HG02870 (cell line): ENCODE results near the gene BMP8A.
"Not testable (repeated sequence)": the region's sequence is repeated elsewhere in the genome, so short reads cannot be mapped to it uniquely, and the experiment has no call there.

Source experiments
- ATAC-seq: cut with Tn5 transposase; IDR thresholded peaks from one replicate; pipeline ENCODE4 v1.9.1; 2021; ENCODE audit warnings: mild to moderate bottlenecking, moderate library complexity; ENCODE audit not compliant: unreplicated experiment

BMP8A gene

DNA sequence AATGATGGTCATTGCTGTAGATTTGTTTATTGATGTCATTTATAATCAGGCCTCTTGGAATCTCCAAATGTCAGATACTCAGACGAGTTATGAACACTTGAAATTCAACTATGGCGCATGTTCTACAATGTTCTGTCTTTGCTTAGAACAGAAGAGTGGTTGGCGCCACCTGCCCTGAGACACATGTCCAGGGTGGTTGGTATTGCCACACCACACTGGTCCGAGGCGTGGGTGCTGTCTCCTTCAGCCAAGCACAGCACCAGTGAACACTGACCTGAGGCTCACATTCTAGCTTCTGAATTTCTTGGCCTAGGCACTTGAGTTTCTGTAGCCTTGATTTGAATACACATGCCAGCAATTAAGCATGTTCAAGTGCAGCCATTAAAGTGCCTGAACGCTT, 10.1 kb upstream of the BMP8A start:
- ATAC-seq, result no peak

DNA sequence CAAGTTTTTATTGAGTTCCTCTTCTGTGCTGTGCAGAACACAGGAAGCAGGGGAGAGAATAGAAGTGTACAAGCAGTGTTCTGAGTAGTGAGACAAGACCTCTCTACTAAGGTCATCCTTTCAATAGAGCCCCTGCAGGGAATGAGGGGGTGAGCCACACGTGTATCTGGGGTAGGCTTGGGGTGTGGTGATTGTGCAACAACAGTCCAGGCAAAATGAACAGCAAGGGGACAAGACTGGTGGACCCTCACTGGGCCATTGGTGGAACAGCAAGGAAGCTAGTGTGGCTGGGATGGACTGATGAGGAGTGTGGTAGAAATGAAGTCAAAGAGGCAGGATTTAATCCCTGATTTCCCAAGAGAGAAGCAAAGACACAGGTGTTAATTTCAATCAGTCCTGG, 8.2 kb upstream of the BMP8A start:
- no peak for ATAC-seq

DNA sequence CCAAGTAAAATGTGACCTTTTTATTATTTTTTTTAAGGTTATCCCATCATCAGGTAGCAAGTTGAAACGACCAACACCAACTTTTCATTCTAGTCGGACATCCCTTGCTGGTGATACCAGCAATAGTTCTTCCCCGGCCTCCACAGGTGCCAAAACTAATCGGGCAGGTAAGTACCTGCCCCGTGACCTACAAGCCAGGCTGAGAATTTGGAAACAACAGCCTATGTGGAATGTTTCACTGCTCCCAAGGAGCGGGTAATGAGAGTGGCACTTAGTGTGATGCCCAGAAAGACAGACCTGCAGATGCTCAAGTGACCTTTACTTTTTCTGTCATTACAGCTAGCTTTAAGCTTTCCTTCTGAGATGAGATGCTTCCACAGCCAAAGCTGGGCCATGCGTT, 6.9 kb upstream of the BMP8A start:
- no peak for ATAC-seq

DNA sequence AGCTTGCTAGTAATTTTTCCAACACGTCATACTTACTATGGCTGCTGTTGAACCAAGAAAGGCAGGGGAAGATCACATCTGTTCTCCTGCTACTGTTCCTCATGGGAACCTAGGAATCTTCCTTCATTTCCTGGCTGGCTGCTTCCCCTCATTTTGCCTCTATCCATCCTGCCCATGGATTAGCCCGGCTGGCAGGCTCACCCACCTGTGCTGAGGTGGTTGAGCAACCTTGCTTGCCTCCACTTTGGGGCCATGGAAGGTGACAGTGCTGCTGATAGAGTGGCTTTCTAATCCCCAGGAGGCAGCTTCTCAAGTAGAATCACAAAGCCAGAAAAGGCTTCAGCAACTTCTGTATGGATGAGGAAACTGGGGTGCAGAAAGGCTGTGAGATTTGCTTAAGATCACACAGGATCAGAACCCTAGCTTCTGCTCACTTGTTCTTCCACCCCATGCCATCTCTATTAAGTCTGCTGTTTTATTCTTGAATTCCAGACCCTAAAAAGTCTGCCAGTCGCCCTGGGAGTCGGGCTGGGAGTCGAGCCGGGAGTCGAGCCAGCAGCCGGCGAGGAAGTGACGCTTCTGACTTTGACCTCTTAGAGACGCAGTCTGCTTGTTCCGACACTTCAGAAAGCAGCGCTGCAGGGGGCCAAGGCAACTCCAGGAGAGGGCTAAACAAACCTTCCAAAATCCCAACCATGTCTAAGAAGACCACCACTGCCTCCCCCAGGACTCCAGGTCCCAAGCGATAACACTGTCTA, 6.2 kb upstream of the BMP8A start:
- no peak for ATAC-seq

DNA sequence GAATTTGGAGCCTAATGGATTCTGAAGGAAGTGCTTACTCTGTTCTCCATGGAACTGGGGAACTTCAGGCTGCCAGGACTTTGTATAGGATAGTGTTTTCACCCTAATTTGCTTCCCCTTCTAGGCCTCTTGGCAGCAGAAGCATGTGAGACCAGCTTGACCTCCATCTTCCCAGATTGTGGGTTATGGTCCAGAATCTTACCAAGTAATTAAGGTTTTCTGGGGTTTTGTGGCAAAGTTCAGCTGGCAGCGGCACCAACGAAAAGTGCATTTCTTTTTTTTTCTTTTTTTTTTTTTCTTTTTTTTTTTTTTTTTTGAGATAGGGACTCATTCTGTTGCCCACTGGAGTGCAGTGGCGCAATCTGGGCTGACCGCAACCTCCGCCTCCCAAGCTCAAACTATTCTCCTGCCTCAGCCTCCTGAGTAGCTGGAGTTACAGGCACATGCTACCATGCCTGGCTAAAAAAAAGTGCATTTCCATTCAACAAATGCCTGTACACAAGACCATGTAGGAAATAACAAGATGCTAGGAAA, 3.4 kb upstream of the BMP8A start:
- ATAC-seq, result no peak

DNA sequence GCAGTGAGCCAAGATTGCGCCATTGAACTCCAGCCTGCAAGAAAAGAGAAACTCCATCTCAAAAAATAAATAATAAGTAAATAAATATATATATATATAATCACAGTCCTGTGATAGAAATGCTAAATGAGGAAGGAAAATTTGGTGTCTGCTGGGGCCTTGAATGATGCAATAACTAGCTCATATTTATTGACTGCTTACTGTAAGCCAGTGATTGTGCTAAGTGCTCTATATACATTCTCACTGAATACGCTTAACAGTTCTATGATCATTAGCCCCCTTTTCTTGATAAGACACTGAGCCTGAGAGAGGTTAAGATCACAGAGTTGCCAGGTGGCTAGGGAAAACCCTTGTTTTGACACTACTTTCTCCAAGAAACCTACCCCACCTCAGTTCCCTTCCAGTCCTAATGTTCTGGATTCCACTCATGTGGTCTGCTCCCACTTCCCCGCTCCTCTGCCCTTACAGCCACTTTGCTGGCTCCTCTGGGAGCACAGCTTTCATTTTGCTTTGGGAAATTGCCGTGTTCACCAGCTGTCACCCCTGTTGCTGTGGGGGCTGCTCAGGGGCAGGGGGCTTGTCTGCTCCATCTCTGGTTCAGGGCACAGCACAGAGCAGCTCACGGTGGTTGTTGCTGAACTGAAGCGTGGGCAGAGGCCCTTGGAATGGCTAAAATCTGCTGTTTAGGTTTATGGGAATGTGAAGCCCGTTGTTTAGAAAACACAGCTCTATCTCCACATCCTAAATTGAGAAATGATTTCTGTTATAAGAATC, 2.5 kb upstream of the BMP8A start:
- no peak for ATAC-seq

DNA sequence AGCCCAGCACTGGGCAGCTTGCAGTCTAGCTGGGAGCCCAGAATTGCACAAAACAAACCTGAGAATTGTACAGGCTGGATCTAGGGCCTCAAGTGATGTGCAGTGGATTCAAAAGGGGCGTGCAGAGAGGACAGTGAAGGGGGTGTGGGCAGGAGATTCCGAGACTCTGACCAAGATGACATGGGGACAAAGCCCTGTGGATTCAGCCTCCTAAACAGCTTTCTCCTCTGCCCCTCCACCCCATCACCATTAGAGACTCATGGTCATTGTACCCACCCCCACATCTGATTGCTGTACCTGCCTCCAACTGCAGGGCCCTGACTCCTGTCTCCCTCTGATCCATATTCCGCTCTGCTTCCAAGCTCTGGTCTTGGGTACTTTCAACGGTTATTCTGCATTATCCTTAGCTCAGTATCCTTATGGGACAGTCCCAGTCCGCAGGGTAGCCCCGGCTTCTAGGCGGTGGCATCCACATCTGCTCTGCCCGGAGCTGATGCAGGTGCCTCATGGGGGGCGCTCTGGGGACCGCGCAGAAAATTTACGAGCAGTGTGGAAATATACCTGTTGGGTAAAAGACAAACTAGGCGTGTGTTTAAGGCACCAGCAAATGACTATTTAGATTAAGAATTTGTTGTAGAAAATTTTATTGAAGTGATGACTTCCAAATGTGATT, 1.7 kb upstream of the BMP8A start:
- ATAC-seq, result no peak

DNA sequence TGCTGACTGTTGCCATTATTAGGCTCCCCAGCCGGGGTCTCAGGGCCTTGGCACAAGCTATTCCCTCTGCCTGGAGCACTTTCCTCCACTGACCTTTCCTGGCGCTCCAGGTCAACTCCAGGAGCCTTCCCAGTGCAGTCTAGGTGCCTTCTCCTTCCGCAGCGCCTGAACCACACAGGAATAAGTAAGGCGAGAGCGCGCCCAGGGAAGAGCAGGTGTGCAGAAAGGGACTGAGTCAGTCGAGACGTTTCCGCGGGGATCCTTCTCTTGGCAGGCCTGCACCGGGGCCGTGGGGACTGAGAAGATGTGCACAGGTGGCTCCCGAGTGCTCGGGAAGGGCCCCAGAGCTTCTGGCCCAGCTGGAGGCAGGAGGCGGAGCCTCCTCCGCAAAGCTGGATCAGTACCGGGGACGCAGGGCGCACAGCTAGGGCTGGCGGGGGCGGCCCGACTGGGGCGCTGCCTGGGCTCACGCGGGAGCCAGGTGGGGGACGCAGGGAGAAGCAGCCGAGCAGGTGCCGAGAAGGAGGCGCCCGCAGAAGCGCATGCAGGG, 765 bp upstream of the BMP8A start:
- peak; percentile 29 for ATAC-seq

DNA sequence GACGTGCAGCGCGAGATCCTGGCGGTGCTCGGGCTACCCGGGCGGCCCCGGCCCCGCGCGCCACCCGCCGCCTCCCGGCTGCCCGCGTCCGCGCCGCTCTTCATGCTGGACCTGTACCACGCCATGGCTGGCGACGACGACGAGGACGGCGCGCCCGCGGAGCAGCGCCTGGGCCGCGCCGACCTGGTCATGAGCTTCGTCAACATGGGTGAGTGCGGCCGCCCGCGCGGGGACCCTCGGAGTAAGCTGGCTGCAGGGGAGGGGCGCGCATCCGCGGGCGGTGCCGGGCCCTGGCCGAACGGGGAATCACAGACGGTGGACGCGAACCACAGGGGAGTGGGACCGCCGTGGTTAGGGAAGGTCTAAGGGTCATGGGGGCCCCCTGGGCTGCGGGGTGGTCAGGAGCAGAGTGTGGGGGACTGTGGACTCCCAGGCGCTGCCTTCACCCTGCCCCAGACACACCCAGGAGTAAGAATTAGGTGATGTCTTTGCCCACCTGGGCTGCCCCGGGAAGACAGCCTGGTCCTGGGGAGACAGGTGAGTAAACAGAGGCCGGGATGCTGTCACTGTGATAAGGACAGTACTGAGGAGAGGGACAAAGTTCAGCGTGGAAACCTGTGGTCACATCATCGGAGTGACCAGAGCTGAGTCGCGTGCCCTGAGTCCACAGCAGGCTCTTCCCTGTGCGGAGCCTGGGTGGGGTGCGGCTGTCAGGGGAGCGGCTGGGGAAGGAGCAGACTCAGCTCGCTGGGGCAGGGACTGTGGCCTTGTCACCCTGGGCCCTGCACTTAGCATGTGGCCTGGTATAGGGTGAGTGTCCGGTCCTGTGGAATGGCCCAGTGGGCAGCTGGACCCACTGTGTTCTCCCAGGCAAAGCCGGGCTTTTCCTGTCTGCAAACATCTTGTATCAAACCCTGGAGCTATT, 944 bp downstream of the BMP8A start:
- not testable (repeated sequence) for ATAC-seq

DNA sequence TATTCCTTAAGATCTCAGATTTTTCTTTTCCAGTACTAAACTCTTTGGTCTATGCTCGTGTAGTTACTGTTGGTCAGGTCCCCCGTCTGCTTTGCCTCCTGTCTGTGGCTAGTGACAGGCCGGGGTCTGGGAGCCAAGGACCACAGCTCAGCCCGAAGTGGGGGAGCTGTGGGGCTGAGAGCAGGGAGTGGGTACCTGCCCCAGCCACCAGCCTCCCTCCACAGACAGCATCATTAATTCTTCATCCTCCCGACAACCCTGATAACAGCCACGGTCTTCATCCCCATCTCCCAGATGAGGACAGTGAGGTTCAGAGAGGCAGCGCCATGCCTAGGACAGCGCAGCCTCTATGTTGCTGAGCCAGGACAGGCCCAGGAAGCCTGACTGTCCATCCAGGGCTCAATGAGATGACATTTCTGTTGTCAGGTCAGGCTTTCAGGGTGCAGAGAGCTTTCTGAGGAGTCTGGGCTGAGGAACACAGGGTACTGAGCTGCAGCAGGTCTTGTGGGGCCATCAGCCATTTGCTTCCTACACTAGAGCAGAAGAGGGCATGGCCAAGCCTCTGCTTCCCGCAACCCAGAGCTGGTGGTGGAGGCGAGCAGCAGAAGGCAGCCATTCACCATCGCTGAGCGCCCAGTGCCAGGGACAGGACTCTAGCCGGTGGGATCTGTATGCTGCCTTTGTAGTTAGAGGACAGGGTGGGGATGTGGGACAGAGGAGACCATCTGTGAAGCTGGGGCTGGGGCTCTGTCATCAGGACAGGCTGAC, 1.8 kb downstream of the BMP8A start:
- ATAC-seq, result not testable (repeated sequence)

DNA sequence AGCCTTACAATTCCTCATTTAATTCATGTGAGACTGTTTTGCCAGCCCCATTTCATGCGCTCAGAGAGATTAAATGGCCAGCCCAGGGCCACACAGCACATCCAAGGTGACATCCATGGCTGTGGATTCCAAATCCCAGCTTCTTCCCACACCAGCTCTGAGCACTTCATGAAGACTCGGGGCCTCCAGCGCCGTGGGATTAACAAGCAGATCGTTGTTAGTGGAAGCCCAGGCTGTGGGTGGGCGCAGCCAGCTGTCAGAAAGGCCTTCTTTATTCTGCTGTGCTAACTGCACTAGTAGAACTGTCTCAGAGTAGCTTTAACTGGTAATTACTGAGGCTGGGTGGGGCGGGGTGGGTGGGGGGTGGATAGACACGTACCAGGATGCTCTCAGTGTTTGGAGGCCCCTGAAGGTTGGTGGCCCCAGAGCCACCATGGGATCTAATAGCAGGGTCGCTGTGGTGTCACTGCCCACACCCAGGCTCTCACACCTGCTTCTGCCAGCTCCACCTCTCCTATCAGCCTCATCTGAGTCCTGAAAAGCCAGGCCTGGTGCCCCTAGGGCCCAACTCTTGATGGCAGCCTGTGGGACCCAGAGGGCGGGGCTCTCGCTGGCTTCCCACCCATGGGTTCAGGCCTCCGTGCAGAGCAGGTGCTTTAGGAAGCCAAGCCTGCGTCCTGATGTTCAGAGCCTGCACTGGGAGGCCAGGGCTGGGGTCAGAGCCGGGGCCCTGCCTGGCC, 3.4 kb downstream of the BMP8A start:
- ATAC-seq, result no peak

DNA sequence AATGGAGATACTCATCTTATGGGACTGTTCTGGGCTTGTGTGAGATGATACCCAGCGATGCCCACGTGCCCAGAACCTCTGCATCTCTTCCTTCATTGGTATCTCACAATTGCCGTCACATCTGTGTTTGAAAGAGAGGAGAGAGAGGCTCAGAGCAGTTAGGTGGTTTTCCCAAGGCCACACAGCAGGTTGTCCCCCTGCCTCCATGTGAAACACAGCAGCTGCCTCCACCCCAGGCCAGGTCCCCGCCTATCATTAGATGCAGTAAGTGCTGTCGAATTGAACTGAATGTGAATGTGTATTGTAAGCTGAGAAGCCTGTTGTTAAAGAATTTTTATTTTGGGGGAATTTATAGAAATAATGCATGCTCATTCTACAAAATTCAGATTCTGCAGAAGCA, 5.1 kb downstream of the BMP8A start:
- not testable (repeated sequence) for ATAC-seq

DNA sequence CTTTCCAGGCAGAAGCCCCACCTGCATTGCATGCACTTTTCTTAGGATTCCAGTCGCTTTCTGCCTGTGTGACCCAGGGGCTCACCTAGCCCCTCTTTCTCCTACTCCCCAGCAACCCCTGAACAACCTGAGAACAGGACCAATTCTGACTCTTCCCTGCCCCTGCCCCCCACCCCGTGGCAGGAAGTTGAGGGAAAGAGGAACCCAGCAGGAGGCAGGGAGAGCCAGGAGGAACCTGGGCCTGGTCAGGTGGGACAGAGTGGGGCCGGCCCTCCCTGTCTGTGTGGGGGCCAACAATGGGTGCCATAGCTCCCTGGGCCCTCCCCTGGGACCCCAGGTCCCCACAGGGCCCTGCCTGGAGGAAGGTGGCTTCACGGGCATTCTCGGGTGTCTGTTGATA, 6.1 kb downstream of the BMP8A start:
- no peak for ATAC-seq

DNA sequence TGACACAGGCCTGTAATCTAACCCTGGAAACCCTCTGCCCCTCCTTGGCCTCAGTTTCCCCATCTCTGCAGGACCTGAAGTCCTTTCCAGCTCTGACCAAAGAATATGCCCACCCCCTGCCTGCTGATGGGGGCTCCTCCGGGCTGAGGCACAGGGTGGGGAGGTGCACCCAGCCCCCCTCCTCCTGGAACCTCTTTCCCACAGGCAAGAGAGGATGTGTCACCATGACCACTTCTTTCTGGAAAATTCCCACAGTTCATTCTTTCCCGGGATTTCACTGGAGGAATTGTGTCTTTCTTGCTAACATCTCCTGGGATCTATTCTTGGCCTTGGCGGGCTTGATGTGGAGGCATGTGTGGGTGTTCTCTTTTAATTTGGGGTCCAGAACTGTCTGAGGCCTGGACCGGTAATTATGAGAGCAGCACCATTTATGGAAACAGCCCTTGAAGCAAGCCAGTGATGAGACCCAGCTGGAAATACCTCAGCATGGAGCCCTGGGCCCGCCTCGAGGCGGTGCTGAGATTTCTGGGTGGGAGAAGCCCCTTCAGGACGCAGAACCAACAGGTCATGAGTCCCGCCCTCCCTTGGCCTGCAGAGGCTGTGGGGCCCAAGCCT, 6.8 kb downstream of the BMP8A start:
- not testable (repeated sequence) for ATAC-seq

DNA sequence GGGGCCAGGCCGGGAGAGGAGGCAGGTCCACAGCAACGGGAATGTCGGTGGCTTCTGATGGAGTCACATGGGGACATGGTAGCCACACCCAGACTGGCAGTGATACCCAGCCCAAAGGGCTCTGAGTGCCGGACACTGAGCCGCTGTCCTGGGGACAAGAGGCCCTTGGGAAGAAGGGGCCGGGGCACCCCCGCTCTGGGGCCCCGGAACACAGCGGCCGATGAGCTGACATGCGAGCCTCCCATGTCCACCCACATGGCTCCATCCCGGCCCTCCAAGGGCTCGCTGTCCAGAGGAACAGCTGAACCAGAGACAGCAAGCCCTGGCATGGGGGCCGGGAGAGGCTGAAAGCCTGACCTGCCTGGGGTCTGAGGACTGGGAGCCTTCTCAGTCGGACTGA, 7.4 kb downstream of the BMP8A start:
- not testable (repeated sequence) for ATAC-seq

DNA sequence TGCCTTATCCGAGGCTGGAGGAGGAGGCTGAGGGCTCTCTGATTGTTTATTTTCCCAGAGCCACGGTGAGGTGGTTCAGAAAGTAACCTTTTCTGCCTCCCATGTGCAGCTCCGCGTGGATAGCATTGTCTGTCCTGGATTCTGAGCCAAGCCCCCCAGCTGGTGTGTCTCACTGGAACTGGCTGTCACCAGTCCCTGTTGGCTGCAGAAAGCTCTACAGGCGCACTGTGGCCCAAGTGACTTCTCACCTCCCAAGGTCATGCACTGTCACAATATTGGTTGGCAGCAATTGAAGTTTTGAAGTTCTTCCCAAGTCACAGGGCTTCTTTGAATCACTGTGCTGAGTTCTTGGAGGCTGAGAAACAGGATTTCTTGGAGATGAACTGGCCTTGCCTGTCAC, 8.2 kb downstream of the BMP8A start:
- ATAC-seq, result no peak

DNA sequence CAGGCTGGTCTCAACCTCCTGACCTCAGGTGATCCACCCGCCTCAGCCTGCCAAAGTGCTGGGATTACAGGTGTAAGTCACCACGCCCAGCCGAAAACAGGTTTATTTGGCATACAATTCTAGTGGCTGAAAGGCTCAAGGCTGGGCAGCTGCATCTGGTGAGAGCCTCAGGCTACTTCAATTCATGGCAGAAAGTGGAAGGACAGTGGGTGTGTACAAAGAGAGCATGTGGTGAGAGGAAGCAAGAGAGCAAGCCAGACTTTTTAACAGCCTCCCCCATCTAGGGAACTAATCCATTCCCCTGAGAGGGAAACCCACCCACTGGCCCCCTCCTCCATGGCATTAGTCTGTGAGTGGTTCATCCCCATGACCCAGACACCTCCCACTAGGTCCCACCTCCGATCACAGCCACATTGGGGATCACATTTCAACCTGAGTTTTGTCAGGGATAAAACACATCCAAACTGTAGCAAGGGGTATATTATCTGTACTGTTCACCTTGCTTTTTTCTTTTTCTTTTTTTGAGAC, 9.5 kb downstream of the BMP8A start:
- ATAC-seq, result no peak

DNA sequence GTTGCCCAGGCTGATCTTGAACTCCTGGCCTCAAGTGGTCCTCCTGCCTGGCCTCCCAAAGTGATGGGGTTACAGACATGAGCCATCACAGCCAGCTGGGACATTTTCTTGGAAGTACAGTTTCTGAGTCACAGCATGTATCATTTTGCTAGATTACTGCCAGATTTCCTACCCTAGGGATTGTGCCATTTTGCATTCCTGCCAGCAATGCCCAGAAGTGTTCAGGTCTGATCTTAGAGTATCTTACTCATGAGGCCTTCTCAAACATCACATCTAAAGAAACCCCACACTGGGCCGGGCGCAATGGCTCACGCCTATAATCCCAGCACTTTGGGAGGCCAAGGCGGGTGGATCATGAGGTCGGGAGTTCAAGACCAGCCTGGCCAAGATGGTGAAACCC, 10.2 kb downstream of the BMP8A start:
- no peak for ATAC-seq
